ENCODE results near the gene BTD. TPM values are rescaled to one million over a fixed set of nuclear protein-coding genes. Genes with fewer than 3 reads are reported as not detected.
"Not testable (repeated sequence)": the region's sequence is repeated elsewhere in the genome, so short reads cannot be mapped to it uniquely, and the experiment has no call there.

BTD gene
- polyA plus RNA-seq, 1 donor (not counting 4 experiments of a cell fraction or from before 2014, with no cell fraction given) = 12.0 TPM

DNA sequence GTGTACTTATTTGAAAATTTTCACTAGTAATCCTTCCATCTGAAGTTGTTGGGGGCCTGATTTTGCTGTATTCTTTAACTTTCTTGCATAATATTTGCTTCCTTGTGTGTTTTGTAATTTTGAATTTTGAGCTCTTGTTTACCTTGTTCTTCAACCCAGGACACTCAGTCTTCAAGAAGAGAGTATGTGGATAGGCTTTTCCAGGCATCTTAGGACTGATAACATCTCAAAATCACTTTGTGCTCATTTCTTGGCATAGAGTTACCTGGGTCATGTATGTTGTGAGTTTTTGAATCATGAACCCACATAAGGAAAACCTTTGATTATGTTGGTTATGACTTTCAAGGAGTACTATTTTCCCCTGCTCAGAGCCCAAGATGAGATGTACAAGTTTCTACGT is 13.4 kb downstream of the BTD start:
- FAIRE-seq (no peak), DNase-seq (ENCODE audit: low read depth, low spot score) (no peak)
- no peak overlapping the region for H3K4me2 ChIP-seq (ENCODE audit: control insufficient read depth, extremely low read depth, insufficient read depth, low read depth, low read length)
- dilution Hi-C loops (cut with MboI; ENCODE audit: extremely low pct_ligation_motif_present, low sequenced_read_pairs) = no loop called here
- H3K9me3 ChIP-seq (ENCODE audit: control insufficient read depth, low read depth, low read length) = no peaks in the 10 kb centered on the region
- H3K4me3 ChIP-seq (ENCODE audit: control insufficient read depth in 2 of 3, extremely low read depth in 1 of 3, insufficient read depth in 2 of 3, low read depth in 1 of 3, low read length in 3 of 3) = no peak overlapping the region
- H3K4me1 ChIP-seq (ENCODE audit: control insufficient read depth, extremely low read depth, insufficient read depth, low read length) = no peaks in the 10 kb centered on the region
- H3K79me2 ChIP-seq (ENCODE audit: control insufficient read depth, insufficient read depth, low read length) = no peaks in the 10 kb centered on the region
- H3K9me1 ChIP-seq (ENCODE audit: control insufficient read depth, extremely low read depth, insufficient read depth, low read length) = no peaks in the 10 kb centered on the region
- H3K27ac ChIP-seq (ENCODE audit: control insufficient read depth, insufficient read depth, low read length) = no peak overlapping the region
- no peaks in the 10 kb centered on the region for H4K20me1 ChIP-seq (ENCODE audit: control insufficient read depth, extremely low read depth, insufficient read depth, low read length)
- TF ChIP-seq, protein P1, sequence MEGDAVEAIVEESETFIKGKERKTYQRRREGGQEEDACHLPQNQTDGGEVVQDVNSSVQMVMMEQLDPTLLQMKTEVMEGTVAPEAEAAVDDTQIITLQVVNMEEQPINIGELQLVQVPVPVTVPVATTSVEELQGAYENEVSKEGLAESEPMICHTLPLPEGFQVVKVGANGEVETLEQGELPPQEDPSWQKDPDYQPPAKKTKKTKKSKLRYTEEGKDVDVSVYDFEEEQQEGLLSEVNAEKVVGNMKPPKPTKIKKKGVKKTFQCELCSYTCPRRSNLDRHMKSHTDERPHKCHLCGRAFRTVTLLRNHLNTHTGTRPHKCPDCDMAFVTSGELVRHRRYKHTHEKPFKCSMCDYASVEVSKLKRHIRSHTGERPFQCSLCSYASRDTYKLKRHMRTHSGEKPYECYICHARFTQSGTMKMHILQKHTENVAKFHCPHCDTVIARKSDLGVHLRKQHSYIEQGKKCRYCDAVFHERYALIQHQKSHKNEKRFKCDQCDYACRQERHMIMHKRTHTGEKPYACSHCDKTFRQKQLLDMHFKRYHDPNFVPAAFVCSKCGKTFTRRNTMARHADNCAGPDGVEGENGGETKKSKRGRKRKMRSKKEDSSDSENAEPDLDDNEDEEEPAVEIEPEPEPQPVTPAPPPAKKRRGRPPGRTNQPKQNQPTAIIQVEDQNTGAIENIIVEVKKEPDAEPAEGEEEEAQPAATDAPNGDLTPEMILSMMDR (optimal IDR thresholded peaks at IDR 0.05 in 1 of 3, IDR thresholded peaks at IDR 0.05 in 1 of 3, conservative IDR thresholded peaks at IDR 0.05 in 1 of 3; ENCODE audit: extremely low read depth in 1 of 3, insufficient read depth in 2 of 3, low read length in 3 of 3) = no peak
- TF ChIP-seq EZH2 (IDR thresholded peaks at IDR 0.05; ENCODE audit: low read length) = no peak
- no peak overlapping the region for H2AFZ ChIP-seq (ENCODE audit: control insufficient read depth, low read length)
- H3K9ac ChIP-seq (ENCODE audit: control insufficient read depth, extremely low read depth, insufficient read depth, low read length) = no peak overlapping the region
- no peaks in the 10 kb centered on the region for H3K27me3 ChIP-seq (ENCODE audit: control insufficient read depth, extremely low read depth, insufficient read depth, low read length)
- H3K36me3 ChIP-seq (ENCODE audit: control insufficient read depth in 2 of 2, extremely low read depth in 1 of 2, insufficient read depth in 2 of 2, low read length in 2 of 2) = no peaks in the 10 kb centered on the region

DNA sequence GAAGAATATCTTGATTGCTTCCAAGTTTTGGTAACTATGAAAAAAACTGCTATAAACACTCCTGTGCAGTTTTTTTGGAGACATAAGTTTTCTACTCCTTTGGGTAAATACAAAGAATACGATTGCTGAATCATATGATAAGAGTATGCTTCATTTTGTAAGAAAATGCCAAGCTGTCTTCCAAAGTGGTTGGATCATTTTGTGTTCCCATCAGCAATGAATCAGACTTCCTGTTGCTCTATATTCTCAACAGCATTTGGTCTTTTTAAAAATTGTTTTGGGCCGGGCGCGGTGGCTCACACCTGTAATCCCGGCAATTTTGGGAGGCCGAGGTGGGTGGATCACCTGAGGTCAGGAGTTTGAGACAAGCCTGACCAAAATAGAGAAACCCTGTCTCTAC is 14.5 kb downstream of the BTD start:
- Histone ChIP-seq H3K27ac (ENCODE audit: control insufficient read depth, insufficient read depth, low read length) (no peak overlapping the region), H3K9me1 (ENCODE audit: control insufficient read depth, extremely low read depth, insufficient read depth, low read length) (no peaks in the 10 kb centered on the region), H3K4me2 (ENCODE audit: control insufficient read depth, extremely low read depth, insufficient read depth, low read depth, low read length) (no peak overlapping the region), H3K4me3 (ENCODE audit: control insufficient read depth in 2 of 3, extremely low read depth in 1 of 3, insufficient read depth in 2 of 3, low read depth in 1 of 3, low read length in 3 of 3) (no peak overlapping the region), H3K79me2 (ENCODE audit: control insufficient read depth, insufficient read depth, low read length) (no peaks in the 10 kb centered on the region), H4K20me1 (ENCODE audit: control insufficient read depth, extremely low read depth, insufficient read depth, low read length) (no peaks in the 10 kb centered on the region), H3K36me3 (ENCODE audit: control insufficient read depth in 2 of 2, extremely low read depth in 1 of 2, insufficient read depth in 2 of 2, low read length in 2 of 2) (no peaks in the 10 kb centered on the region), H2AFZ (ENCODE audit: control insufficient read depth, low read length) (no peak overlapping the region), H3K9ac (ENCODE audit: control insufficient read depth, extremely low read depth, insufficient read depth, low read length) (no peak overlapping the region), H3K4me1 (ENCODE audit: control insufficient read depth, extremely low read depth, insufficient read depth, low read length) (no peaks in the 10 kb centered on the region), H3K27me3 (ENCODE audit: control insufficient read depth, extremely low read depth, insufficient read depth, low read length) (no peaks in the 10 kb centered on the region), H3K9me3 (ENCODE audit: control insufficient read depth, low read depth, low read length) (no peaks in the 10 kb centered on the region)
- no peak for FAIRE-seq
- DNase-seq (ENCODE audit: low read depth, low spot score) = no peak
- dilution Hi-C loops (cut with MboI; ENCODE audit: extremely low pct_ligation_motif_present, low sequenced_read_pairs) = no loop called here
- no peak for TF ChIP-seq EZH2 (IDR thresholded peaks at IDR 0.05; ENCODE audit: low read length)
- TF ChIP-seq, protein P1 (optimal IDR thresholded peaks at IDR 0.05 in 1 of 3, IDR thresholded peaks at IDR 0.05 in 1 of 3, conservative IDR thresholded peaks at IDR 0.05 in 1 of 3; ENCODE audit: extremely low read depth in 1 of 3, insufficient read depth in 2 of 3, low read length in 3 of 3) = no peak

DNA sequence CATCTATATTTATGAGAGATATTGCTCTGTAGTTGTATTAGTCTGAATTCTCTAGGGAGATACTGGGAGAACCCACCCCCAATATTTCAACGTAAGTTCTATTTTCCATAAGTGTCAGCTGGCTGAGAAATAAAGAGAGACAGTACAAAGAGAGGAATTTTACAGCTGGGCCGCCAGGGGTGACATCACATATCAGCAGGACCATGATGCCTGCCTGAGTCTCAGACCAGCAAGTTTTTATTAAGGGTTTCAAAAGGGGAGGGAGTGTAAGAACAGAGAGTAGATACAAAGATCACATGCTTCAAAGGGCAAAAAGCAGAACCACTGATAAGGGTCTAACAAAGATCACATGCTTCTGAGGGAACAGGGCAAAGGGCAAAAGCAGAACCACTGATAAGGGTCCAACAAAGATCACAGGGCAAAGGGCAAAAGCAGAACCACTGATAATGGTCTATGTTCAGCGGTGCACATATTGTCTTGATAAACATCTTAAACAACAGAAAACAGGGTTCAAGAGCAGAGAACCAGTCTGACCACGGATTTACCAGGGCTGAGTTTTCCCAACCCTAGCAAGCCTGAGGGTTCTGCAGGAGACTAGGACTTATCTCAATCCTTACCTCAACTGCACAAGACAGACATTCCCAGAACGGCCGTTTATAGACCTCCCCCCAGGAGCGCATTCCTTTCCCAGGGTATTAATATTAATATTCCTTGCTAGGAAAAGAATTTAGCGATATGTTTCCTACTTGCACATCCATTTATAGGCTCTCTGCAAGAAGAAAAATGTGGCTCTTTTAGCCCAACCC is 18.3 kb downstream of the BTD start:
- H3K4me3 ChIP-seq (ENCODE audit: control insufficient read depth in 2 of 3, extremely low read depth in 1 of 3, insufficient read depth in 2 of 3, low read depth in 1 of 3, low read length in 3 of 3); H4K20me1 ChIP-seq (ENCODE audit: control insufficient read depth, extremely low read depth, insufficient read depth, low read length); H3K9me3 ChIP-seq (ENCODE audit: control insufficient read depth, low read depth, low read length); H3K9me1 ChIP-seq (ENCODE audit: control insufficient read depth, extremely low read depth, insufficient read depth, low read length); FAIRE-seq; DNase-seq (ENCODE audit: low read depth, low spot score); H2AFZ ChIP-seq (ENCODE audit: control insufficient read depth, low read length); H3K79me2 ChIP-seq (ENCODE audit: control insufficient read depth, insufficient read depth, low read length); H3K27me3 ChIP-seq (ENCODE audit: control insufficient read depth, extremely low read depth, insufficient read depth, low read length); H3K4me1 ChIP-seq (ENCODE audit: control insufficient read depth, extremely low read depth, insufficient read depth, low read length); H3K9ac ChIP-seq (ENCODE audit: control insufficient read depth, extremely low read depth, insufficient read depth, low read length); dilution Hi-C loops (cut with MboI; ENCODE audit: extremely low pct_ligation_motif_present, low sequenced_read_pairs); H3K36me3 ChIP-seq (ENCODE audit: control insufficient read depth in 2 of 2, extremely low read depth in 1 of 2, insufficient read depth in 2 of 2, low read length in 2 of 2); H3K4me2 ChIP-seq (ENCODE audit: control insufficient read depth, extremely low read depth, insufficient read depth, low read depth, low read length); H3K27ac ChIP-seq (ENCODE audit: control insufficient read depth, insufficient read depth, low read length): not testable (repeated sequence)
